ENCODE measurements around the gene PYROXD2.

DNA sequence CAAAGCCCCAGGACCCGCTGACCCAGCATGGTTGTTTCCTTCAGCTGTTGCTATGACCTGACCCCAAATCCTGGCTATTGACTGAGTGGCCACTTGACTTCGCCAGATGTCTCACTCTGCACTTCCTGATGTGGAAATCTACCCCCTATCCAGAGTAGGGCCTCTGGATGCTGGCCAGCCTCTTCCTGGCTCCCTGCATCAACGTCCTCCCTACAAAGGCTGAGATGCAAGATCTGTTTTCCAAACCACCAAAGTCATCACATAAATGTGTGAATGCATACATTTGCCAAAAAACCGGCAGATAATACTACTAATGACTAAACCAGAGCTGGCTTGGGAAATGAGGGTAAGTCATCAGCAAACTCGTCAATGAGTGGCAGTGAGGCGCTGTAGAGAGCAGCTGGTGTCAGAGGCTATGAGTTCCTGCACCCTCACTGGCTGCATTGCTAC lies 70.4 kb downstream of the PYROXD2 start:
- TF ChIP-seq CTCF (IDR thresholded peaks at IDR 0.05) (no peak), POLR2AphosphoS5 (IDR thresholded peaks at IDR 0.05; ENCODE audit: insufficient read depth in 1 of 2, low read depth in 1 of 2) (peak; percentile 11 to 63), POLR2A (IDR thresholded peaks at IDR 0.05) (no peak)
